GM19023 (cell line): ENCODE measurements around the gene GRIP2.

ENCODE experiments used
- ATAC-seq: cut with Tn5 transposase; IDR thresholded peaks from one replicate; pipeline ENCODE4 v1.9.1; 2021; ENCODE audit warnings: mild to moderate bottlenecking, moderate library complexity; ENCODE audit not compliant: unreplicated experiment

Gene GRIP2

GRCh38 chr3:14539742-14540491, at the start of gene GRIP2:
TSS of gene GRIP2 (minus strand) at chr3:14540342. CDS start at chr3:14540308, 34 bp downstream.
- no peak for ATAC-seq

GRCh38 chr3:14588425-14589112, 48.4 kb upstream of the GRIP2 start:
- no peak for ATAC-seq

GRCh38 chr3:14587740-14588360, 47.7 kb upstream of the GRIP2 start:
- ATAC-seq: no peak

GRCh38 chr3:14586611-14587010, 46.5 kb upstream of the GRIP2 start:
- no peak for ATAC-seq

GRCh38 chr3:14583548-14584091, 43.5 kb upstream of the GRIP2 start:
- no peak for ATAC-seq

- ATAC-seq: no peak
These were observed 41.9 kb upstream of the GRIP2 start for GRCh38 chr3:14582045-14582410.

GRCh38 chr3:14581334-14582044, 41.3 kb upstream of the GRIP2 start:
- no peak for ATAC-seq

GRCh38 chr3:14577897-14578296, 37.8 kb upstream of the GRIP2 start:
- ATAC-seq: no peak

GRCh38 chr3:14576163-14576562, 36.0 kb upstream of the GRIP2 start:
- ATAC-seq: no peak

- no peak for ATAC-seq
These were observed 34.0 kb upstream of the GRIP2 start for GRCh38 chr3:14574183-14574582.

GRCh38 chr3:14573706-14574105, 33.6 kb upstream of the GRIP2 start:
- ATAC-seq: no peak

GRCh38 chr3:14570864-14571263, 30.7 kb upstream of the GRIP2 start:
- no peak for ATAC-seq

- no peak for ATAC-seq
These were observed 29.9 kb upstream of the GRIP2 start for GRCh38 chr3:14570089-14570488.

- no peak for ATAC-seq
These were observed 29.4 kb upstream of the GRIP2 start for GRCh38 chr3:14569474-14570000.

- no peak for ATAC-seq
These were observed 28.1 kb upstream of the GRIP2 start for GRCh38 chr3:14568269-14568668.

- ATAC-seq: no peak
These were observed 26.7 kb upstream of the GRIP2 start for GRCh38 chr3:14566812-14567211.

GRCh38 chr3:14565868-14566588, 25.9 kb upstream of the GRIP2 start:
- no peak for ATAC-seq

- no peak for ATAC-seq
These were observed 24.6 kb upstream of the GRIP2 start for GRCh38 chr3:14564741-14565140.

- ATAC-seq: no peak
These were observed 23.9 kb upstream of the GRIP2 start for GRCh38 chr3:14563946-14564539.
